ENCODE data around the gene NME9. TPM values are rescaled to one million over a fixed set of nuclear protein-coding genes. Genes with fewer than 3 reads are reported as not detected.
A peak's percentile ranks its signal among the peaks of the same experiment; 100 is the strongest.

Gene NME9
- total and polyA plus RNA-seq, 10 of the 15 experiments (the other 5 are each of a cell fraction or from before 2014, with no cell fraction given) = 0.09 to 0.68 (median 0.22) TPM; not detected in 6

- no peak for FAIRE-seq
- no peak overlapping the region for H3K27ac ChIP-seq (ENCODE audit: control insufficient read depth, insufficient read depth)
- ChIA-PET SMC1A (ENCODE audit: uncharacterized antibody, unreplicated experiment) (no interaction called here), CTCF (no interaction called here), POLR2A (no interaction called here), RAD21 (ENCODE audit: unreplicated experiment) (no interaction called here)
- H3K36me3 ChIP-seq (ENCODE audit: control insufficient read depth in 2 of 2, insufficient read depth in 2 of 2, low read length in 1 of 2) = no peaks in the 10 kb centered on the region
- no TSS peak for BruUV-seq (replicated peaks)
- in situ Hi-C loops (cut with MboI) (no loop called here), intact Hi-C loops (cut with micrococcal nuclease; ENCODE audit: unreplicated experiment) (no loop called here)
- H2AFZ ChIP-seq (ENCODE audit: control insufficient read depth, low read depth, low read length) = no peak overlapping the region
- no peaks in the 10 kb centered on the region; the same call in 1 of the 2 replicates for H4K20me1 ChIP-seq (ENCODE audit: control insufficient read depth, insufficient read depth)
- H3K4me2 ChIP-seq (ENCODE audit: control insufficient read depth, insufficient read depth) = no peak overlapping the region
- 33% methylated on average over 49 of the region's 58 CpGs for WGBS (ENCODE audit: insufficient coverage, insufficient replicate concordance, low lambda C conversion rate, missing lambda C conversion rate)
- H3K9me3 ChIP-seq (replicated peaks; ENCODE audit: control insufficient read depth, insufficient read depth, low read length) = no peaks in the 10 kb centered on the region
- no peak for DNase-seq (ENCODE audit: low read depth, low spot score)
- TF ChIP-seq TCF12 (IDR thresholded peaks at IDR 0.05; ENCODE audit: low read depth, low read length) (no peak), NR2C1 (IDR thresholded peaks at IDR 0.05) (no peak), NRF1 (conservative IDR thresholded peaks at IDR 0.05; ENCODE audit: low read depth, low read length) (no peak), HDAC6 (IDR thresholded peaks at IDR 0.05; ENCODE audit: unreplicated experiment) (peak; percentile 4)
- no peak overlapping the region for H3K4me3 ChIP-seq
- H3K79me2 ChIP-seq (ENCODE audit: control insufficient read depth, insufficient read depth, low read length) = no peaks in the 10 kb centered on the region
- H3K9ac ChIP-seq (ENCODE audit: control insufficient read depth, insufficient read depth, low read length) = no peak overlapping the region
- no peaks in the 10 kb centered on the region for H3K4me1 ChIP-seq (ENCODE audit: control insufficient read depth, insufficient read depth, low read length)
- ATAC-seq = no peak
- H3K27me3 ChIP-seq (replicated peaks in 1 of 2; ENCODE audit: control insufficient read depth in 2 of 2, insufficient read depth in 2 of 2, low read length in 1 of 2) = peaks cover 9 to 29% of the 10 kb centered on the region in 2 experiments; a peak in 3 of 4 replicates
Measured at GRCh38 chr3:138348754-138349739, 19.4 kb upstream of the NME9 start.

DNA sequence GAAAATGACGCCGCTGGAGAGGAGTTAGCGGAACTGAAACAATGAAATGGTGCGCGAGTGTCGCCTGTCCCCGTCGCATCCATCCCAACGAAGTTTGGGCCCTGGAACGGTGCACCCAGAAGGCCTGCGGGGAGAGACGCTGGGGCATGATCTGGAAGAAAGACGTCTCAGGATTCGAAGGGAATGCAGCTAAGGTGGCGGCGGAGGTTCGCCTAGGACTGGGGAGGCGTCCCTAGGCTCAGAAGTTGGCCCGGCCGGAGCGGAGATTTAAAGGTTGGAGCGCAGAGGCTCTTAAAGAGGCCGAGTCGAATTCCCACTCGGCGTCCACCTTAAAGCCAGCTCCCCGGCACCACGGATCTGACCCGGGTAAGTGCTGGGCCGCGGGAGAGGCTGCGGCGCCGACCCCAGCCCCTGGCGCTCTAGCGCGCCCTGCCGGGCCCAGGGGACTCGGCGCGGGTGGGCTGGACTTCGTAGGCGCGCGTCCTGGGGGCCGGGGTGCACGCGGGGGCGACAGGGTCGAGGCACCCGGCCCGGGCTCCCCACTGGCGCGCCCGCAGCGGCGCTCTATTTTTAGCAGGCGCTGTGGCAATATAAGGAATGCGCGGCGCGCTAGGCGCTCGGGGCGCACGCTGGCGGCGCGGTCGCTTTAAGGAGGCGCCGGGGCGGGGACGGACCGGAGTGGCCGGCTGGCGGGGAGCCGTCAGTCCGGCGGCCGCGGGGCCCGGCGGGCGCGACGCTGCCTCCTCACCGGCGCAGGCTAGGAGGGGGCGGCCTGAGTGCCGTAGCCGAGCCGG lies 18.5 kb upstream of the NME9 start, which contains the start of gene MRAS:
TSS of gene MRAS (plus strand) at position 620 of the 794 bp plus-strand sequence. CDS start 24,305 bp downstream, outside the sequence.
- SMC1A ChIA-PET (ENCODE audit: uncharacterized antibody, unreplicated experiment) = no interaction called here
- Histone ChIP-seq H3K4me1 (ENCODE audit: control insufficient read depth, insufficient read depth, low read length) (no peaks in the 10 kb centered on the region), H3K9me3 (replicated peaks; ENCODE audit: control insufficient read depth, insufficient read depth, low read length) (no peaks in the 10 kb centered on the region), H3K27me3 (replicated peaks in 1 of 2; ENCODE audit: control insufficient read depth in 2 of 2, insufficient read depth in 2 of 2, low read length in 1 of 2) (peaks cover 9 to 29% of the 10 kb centered on the region in 2 experiments; a peak in 3 of 4 replicates), H4K20me1 (ENCODE audit: control insufficient read depth, insufficient read depth) (no peaks in the 10 kb centered on the region; the same call in 1 of the 2 replicates), H3K4me3 (no peak within 1 kb of the TSS), H3K4me2 (ENCODE audit: control insufficient read depth, insufficient read depth) (peak within 1 kb of the TSS; percentile 42; the same call in 1 of the 2 replicates), H2AFZ (ENCODE audit: control insufficient read depth, low read depth, low read length) (no peak within 1 kb of the TSS), H3K27ac (ENCODE audit: control insufficient read depth, insufficient read depth) (no peak within 1 kb of the TSS), H3K9ac (ENCODE audit: control insufficient read depth, insufficient read depth, low read length) (no peak within 1 kb of the TSS), H3K36me3 (ENCODE audit: control insufficient read depth in 2 of 2, insufficient read depth in 2 of 2, low read length in 1 of 2) (no peaks in the 10 kb centered on the region), H3K79me2 (ENCODE audit: control insufficient read depth, insufficient read depth, low read length) (no peaks in the 10 kb centered on the region)
- in situ Hi-C loops (cut with MboI) (no loop called here), intact Hi-C loops (cut with micrococcal nuclease; ENCODE audit: unreplicated experiment) (no loop called here)
- RAD21 ChIA-PET (ENCODE audit: unreplicated experiment) = interaction anchor here (1.6 kb wide), 1 partner anchor 20 kb away, joined by 3 read pairs; no protein-coding TSS in a partner anchor
- TF ChIP-seq, protein P1, sequence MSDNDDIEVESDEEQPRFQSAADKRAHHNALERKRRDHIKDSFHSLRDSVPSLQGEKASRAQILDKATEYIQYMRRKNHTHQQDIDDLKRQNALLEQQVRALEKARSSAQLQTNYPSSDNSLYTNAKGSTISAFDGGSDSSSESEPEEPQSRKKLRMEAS (IDR thresholded peaks at IDR 0.05; ENCODE audit: low read depth, low read length) = no peak
- TF ChIP-seq SPI1 (IDR thresholded peaks at IDR 0.05; ENCODE audit: borderline replicate concordance, insufficient read depth, low read depth, low read length) (peak; percentile 62; the same call in 1 of the 2 replicates), ESRRA (IDR thresholded peaks at IDR 0.05; ENCODE audit: low read length) (no peak), IKZF1 (conservative IDR thresholded peaks at IDR 0.05) (no peak), HDAC6 (IDR thresholded peaks at IDR 0.05; ENCODE audit: unreplicated experiment) (peak; percentile 74)
- TF ChIP-seq, protein P2, sequence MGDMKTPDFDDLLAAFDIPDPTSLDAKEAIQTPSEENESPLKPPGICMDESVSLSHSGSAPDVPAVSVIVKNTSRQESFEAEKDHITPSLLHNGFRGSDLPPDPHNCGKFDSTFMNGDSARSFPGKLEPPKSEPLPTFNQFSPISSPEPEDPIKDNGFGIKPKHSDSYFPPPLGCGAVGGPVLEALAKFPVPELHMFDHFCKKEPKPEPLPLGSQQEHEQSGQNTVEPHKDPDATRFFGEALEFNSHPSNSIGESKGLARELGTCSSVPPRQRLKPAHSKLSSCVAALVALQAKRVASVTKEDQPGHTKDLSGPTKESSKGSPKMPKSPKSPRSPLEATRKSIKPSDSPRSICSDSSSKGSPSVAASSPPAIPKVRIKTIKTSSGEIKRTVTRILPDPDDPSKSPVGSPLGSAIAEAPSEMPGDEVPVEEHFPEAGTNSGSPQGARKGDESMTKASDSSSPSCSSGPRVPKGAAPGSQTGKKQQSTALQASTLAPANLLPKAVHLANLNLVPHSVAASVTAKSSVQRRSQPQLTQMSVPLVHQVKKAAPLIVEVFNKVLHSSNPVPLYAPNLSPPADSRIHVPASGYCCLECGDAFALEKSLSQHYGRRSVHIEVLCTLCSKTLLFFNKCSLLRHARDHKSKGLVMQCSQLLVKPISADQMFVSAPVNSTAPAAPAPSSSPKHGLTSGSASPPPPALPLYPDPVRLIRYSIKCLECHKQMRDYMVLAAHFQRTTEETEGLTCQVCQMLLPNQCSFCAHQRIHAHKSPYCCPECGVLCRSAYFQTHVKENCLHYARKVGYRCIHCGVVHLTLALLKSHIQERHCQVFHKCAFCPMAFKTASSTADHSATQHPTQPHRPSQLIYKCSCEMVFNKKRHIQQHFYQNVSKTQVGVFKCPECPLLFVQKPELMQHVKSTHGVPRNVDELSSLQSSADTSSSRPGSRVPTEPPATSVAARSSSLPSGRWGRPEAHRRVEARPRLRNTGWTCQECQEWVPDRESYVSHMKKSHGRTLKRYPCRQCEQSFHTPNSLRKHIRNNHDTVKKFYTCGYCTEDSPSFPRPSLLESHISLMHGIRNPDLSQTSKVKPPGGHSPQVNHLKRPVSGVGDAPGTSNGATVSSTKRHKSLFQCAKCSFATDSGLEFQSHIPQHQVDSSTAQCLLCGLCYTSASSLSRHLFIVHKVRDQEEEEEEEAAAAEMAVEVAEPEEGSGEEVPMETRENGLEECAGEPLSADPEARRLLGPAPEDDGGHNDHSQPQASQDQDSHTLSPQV (IDR thresholded peaks at IDR 0.05) = no peak
- ATAC-seq = 0 out of 3 replicates have a peak, but pooled peaks have one; percentile 14
- CTCF ChIA-PET = no interaction called here
- WGBS (ENCODE audit: insufficient coverage, insufficient replicate concordance, low lambda C conversion rate, missing lambda C conversion rate) = 12% methylated on average over 72 of the region's 93 CpGs
- POLR2A ChIA-PET = no interaction called here
- no peak for DNase-seq (ENCODE audit: low read depth, low spot score)
- no TSS peak for BruUV-seq (replicated peaks)
- no peak for FAIRE-seq

Measured in GM12878 (cell line).